ENCODE data around the gene STAG2.
A peak's percentile ranks its signal among the peaks of the same experiment; 100 is the strongest.
"Not testable (repeated sequence)": the region's sequence is repeated elsewhere in the genome, so short reads cannot be mapped to it uniquely, and the experiment has no call there.

The STAG2 gene

DNA sequence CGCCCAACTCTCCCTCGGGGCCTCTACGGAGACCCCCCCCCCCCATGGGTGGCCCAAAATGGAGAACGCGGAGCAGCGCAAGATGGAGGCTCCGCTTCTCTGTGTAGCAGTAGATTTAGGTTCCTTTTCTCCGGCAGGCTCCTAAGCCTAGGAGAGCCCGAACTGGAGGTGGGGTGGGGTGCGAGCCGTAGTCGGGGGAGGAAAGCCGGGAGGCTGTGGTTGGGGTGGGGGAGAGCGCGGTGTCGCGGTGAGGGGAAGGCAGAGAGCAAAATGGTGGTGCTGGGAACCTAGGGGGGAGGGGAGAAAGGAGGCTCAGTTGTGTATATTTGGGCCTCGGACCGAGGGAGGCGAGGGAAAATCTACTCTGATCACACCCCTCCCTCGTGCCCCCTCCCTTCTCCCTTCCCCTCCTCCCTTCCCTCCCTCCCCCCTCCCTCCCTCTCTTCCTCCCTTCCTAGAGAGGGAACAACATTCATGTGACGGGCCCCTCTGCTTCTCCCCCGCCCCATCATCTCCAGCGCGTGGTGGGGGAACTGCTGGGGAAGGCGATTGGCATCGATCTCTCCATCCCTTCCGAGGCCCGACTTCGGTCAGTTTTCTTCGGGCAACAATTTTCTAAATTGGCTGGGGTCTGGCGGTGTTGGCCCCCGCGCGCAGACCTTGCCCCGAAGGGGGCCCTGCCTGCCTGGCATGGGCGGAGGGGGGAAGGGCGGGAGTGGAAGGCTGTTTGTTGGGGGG is at the start of gene STAG2:
Gene STAG2 (plus strand): TSS at position 439 of the 738 bp plus-strand sequence. CDS start 60,922 bp downstream, outside the sequence.
- DNase-seq (ENCODE audit: low spot score) = peak; percentile 56

DNA sequence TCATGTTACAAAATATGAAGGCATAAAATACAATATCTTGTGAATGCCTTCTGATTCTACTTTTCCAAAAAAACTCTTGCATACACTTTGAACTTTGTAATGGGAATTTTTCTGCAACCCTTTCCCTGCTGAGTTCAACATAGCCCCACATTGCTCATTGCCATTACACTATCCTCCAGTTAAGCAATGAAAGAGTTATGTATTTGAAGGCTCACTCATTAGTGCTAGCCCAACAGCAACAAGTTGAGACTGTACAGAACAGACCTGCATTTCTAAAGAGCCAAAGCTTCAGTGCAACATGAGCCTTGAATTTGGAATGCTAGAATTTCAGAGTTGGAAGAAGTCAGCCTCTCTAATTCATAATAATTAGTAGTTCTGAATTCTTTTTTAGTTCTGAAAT is 44.4 kb upstream of the STAG2 start:
- DNase-seq (ENCODE audit: low spot score) = no peak

DNA sequence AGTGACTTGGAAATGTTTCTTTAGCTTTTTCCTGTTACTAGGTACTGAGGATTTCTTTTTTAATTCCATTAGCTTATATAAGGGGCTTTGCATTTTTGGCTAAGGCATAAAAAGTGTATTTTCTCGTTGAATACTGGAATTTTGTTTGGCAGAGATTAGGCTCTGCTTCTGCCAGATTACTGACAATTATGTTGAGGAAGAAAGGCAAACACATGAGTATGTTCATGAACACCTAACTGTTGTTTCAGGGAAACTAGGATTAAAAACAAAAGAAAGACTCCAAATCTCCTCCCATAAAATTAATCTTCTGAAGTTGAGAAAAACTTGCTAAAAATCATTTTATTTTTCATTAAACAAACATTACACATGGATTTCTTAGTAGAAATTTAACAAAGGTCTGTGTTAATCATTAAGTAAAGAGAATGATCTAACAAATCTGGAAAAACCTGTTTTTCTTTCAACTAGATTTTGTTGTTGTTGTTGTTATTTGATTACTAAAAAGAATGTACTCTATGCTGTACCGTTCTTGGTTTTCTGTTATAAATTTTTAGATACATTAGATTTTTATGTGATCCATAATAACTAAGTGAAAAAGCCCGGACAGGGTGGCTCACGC is 43.3 kb upstream of the STAG2 start:
- no peak for DNase-seq (ENCODE audit: low spot score)

DNA sequence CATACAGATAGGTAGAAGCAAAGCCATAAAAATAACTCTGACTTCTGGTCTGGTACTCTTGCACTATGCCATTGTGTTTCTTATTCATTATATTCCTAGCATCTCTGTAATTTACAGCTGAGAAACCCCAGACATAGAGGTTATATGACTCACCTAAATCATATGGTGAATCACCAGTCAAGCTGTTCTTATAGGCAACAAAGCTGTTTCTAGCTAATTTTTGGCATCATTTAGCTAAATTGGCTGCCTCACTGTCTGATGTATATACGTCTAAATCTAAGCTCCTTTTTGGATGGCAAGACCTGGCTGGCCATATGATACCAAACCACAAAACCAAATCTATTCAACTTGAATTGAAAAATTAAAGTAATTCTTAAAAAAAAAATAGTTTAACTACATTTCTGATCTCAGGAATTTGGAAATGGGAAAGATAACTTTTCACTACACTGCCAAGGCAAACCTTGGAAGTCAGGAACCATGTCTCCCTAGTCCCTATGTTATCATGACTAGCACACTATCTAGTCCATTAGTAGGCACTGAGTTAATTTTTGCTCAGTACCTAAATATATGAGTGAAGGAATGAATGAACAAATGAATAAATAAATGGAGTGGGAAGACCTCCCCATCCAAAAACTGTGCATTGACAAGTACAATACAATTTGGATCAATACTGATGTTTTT is 41.3 kb upstream of the STAG2 start:
- peak; percentile 28 for DNase-seq (ENCODE audit: low spot score)

DNA sequence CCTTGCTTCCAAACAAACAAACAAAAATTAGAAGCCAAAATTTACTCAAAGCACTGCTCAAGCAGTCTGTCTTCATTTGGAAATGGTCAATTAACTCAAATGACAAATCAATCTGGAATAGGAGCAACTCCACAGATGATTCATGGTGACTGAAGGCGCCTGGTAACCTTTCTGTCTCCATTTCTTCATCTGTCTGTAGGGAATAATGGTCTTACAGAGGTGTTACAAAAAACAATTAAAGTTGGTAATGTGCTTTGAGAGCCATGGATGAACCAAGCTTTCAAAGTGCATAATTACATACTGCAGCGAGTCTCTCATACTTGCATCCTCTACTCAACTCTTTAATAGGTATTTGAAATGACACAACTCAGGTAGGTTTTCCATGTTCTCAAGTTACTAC is 38.3 kb upstream of the STAG2 start:
- no peak for DNase-seq (ENCODE audit: low spot score)

DNA sequence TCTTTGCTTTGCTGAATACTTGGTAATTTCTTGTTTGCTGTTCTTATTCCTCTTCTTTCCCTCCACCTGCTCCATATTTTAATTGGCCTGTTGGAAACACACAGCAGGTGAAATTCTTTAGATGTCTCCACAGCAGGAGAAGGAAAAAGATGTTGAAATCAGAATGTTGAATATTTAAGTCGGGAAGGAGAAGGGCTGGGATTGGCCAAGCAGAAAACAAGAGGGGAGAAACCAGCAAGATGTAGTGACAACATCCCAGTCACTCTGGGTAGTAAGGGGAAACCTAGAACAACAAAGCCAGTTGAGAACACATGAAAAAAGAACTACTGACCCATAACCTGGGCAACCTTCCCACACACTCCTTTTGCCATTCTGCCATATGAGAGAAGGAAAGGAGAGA is 37.3 kb upstream of the STAG2 start:
- DNase-seq (ENCODE audit: low spot score) = no peak

DNA sequence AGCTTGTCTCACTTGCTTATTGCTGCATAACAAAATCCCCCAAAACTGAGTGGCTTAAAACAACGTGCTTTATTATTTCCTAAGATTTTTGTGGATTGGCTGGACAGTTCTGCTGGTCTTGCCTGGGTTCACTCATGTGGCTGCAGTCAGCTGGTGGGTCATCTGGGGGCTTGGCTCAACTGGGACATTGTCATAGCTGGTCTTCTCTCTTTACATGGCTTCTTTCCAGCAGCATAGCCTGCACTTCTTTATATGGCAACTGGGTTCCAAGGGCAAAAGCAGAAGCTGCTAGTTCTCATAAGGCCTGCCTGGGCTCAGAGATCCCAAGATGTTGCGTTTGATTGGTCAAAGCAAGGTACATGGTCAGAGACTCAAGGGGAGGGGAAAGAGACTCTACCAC is 33.7 kb upstream of the STAG2 start:
- no peak for DNase-seq (ENCODE audit: low spot score)

DNA sequence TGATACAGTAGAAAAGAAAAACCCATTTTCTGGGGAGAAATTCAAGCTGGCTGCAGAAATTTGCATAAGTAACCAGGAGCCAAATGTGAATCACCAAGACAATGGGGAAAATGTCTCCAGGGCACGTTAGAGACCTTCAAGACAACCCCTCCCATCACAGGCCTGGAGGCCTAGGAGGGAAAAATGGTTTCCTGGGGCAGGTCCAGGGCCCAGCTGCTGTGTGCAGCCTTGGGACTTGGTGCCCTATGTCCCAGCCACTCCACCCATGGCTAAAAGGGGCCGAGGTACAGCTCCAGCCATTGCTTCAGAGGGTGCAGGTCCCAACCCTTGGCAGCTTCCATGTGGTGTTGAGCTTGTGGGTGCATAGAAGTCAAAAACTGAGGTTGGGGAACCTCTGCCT is 29.5 kb upstream of the STAG2 start:
- DNase-seq (ENCODE audit: low spot score) = not testable (repeated sequence)

DNA sequence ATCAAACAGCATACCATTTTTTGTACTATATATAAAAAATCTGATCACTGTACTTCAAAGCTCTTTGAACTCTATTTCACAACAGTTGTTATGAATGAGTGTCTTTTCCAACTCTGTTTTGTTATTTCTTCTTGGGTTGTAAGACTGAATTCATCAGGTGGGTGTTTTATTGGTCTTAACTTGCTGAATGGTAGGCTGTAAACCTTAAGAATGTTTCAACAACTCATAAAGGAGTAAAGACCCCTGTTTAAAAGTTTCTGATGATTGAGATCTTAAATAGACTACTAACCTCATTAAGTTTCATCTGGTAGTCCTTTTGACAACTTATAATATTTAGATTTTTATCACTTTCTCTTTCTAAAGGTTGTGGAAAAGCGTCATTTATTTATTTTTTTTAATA is 18.4 kb upstream of the STAG2 start:
- DNase-seq (ENCODE audit: low spot score) = no peak

DNA sequence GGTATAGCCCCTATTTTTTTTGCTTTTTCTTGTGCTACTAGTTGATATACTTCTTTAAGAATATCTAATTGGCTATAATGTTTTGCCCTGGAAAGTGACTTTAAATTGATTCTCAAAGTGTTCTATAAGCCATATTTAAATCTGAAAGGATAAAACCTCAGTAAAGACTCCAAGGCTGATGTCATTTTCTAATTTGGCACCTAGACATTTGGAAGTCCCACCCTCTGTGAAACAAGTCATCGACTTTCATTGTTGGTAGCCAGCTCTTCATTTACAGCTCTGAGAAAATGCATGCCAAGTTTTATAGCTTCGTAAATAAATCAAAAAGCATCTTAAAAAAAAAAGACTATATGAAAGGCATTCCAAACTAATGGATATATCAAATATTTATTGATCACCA is 18.0 kb upstream of the STAG2 start:
- DNase-seq (ENCODE audit: low spot score) = no peak

DNA sequence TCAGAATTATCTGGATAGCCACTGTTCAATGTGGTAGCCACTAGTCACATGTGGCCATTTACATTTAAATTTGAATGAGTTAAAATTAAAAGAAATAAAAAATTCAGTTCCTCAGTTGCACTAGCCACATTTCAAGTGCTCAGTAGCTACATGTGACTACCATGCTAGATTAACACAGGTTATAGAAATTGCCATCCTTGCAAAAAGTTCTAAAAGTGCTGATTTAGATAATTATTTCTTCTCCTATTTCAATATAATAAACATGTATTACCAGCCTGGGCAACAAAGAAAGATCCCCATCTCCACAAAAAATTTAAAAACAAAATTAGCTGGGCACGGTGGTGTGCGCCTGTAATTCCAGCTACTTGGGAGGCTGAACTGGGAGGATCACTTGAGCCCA is 11.7 kb upstream of the STAG2 start:
- DNase-seq (ENCODE audit: low spot score) = no peak

DNA sequence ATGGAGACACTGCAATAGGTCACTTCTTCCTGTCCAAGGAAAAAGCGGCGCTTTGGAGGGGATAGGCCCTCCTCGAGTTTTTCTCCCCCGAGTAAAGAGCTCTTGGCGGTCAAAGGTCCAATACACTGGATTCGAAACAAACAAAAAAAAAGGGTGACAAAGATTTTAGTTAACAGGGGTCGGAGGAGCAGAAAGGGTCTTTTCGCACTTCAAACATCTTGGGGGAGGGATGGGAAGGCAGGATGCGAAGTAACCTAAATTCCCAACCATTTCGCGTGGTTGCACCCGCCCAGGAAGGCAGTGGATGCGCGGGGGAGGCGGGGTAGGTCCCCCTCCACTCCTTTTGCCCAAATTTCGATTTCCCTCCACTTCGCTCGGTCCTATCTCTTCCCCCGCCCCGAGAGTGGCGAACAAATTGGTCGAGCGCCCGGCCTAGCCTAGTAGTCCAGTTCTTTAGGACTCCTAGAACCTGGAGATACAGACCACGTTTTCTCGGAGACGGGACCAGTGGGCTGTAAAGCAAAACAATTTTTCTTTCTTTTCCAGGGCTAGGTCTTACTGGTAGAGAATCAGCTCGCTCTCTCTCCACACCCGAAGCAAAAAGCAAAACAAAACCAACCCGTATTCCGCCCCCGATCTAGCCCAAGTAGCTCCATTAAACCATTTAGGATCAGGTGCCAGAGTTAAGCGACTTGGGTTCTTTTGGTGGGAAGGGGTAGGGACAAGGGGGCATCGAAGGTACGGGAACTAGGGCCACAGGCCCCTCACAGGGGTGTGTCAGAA is 2.0 kb upstream of the STAG2 start:
- peak; percentile 32 for DNase-seq (ENCODE audit: low spot score)

DNA sequence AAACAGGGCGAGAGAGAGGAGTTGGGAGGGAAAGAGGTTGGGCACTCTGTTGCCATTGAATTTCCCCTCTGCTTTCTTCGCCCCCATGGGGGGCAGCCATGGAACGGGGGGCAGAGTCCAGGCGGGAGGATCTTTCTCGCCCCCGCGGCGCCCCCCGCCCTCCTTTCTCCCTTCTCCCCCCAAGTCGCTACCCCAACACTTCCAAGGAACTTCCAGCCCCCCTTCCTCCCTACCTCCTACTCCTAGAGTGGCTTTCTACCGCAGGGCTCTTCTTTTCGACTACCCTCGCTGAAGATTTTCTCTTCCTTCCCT is 594 bp upstream of the STAG2 start:
- DNase-seq (ENCODE audit: low spot score) = no peak

DNA sequence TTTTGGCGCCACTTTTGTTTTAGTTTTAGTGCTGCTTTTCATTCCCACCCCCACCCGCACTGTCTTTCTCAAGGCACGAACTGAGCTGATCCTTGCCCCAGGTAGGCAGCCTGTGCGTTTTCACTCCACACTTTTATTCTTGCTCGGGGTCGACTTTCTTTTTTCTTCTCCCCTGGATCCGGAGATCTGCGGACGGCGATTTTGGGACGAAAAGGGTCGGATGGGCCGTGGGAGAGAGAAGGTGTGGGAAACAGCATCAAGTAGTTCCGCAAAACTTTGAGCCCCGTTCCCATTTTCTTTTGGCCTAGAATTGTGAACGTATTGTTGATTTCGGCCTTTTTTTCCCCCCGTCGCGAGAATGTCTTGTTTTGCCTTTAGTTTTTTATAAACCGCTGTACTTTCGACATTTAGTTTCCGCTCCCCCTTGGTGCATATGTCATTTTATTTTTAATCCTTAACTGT is 531 bp downstream of the STAG2 start:
- peak; percentile 5 for DNase-seq (ENCODE audit: low spot score)

DNA sequence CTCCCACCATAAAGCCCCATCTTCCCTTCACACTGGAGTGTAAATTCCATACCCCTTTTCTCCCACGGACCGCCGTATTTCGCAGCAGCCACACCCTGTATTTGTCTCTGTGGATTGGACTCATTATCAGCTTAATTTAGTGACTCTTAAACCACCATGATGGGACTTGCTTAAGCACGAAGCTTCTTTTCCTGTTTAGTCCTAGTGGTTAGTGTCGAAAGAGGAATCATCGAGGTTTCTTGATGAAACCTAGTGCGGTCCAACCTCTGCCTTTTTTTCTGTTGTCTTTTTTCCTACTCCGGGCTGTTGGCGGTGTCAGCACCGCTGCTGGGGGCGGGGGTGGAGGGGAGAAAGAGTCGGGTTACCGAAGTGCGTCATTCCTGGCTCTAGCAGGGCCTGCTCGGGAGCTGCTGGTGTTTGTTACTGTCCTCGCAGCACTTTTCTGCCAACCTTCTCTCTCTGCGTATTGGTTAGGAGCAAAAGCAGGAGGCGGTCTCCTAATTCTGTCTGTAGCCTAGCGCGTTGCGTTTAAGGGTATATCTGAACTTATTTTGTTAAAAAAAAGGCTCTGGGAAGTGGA is 1.4 kb downstream of the STAG2 start:
- DNase-seq (ENCODE audit: low spot score) = peak; percentile 86

DNA sequence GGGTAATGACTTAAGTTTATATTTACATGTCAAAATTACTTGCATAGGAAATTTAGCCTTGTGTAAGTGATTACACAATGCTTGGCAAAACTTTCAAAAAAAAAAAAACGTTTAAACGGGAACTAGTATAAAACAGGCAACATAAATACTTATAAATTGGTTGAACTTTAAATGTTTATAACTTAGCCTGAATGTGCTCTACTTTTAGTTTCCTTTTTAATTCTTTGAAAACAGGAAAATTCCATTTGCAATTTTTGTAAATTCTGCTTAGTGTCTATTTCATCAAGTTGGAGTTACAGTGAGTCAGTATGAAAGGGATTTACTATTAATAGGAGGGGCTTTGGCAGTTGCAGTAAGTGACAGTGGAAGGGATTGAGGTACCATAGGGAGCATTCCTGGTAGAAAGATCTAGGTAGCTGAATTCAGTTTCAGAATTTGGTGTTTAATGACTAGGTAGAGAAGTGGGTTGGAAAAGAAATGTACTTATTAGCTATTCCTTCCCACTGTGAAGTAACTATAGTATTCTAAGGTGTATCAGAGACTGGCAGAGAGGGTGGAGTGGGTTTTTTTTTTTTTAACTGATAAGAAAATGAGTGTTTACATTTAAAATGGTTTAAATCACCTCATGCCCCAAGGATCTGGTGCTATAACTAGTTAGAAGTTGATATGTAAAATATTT is 2.8 kb downstream of the STAG2 start:
- DNase-seq (ENCODE audit: low spot score) = no peak

DNA sequence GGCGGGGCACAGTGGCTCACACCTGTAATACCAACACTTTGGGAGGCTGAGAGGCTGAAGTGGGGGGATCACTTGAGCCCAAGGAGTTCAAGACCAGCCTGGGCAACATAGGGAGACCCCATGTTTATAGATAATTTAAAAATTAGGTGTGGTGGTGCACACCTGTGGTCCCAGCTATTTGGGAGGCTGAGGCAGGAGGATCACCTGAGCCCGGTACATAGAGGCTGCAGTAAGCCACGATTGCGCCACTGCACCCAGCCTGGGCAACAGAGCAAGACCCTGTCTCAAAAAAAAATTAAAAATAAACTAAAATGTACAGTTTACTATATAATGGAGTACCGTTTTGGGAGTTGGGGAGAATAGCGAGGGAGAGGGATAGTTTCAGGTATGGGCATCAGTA is 4.2 kb downstream of the STAG2 start:
- no peak for DNase-seq (ENCODE audit: low spot score)

DNA sequence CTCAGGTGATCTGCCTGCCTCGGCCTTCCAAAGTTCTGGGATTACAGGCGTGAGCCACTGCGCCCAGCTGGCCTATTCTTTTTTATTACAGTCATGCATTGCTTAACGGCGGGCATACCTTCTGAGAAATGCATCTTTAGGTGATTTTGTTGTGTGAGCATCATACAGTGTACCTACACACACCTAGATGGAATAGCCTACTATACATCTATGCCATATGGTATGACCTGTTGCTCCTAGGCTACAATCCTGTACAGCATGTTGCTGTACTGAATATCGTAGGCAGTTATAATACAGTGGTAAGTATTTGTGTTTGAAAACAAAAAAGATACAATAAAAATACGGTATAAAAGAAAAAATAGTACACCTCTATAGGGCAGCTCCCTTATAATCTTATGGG is 6.0 kb downstream of the STAG2 start:
- DNase-seq (ENCODE audit: low spot score) = no peak

DNA sequence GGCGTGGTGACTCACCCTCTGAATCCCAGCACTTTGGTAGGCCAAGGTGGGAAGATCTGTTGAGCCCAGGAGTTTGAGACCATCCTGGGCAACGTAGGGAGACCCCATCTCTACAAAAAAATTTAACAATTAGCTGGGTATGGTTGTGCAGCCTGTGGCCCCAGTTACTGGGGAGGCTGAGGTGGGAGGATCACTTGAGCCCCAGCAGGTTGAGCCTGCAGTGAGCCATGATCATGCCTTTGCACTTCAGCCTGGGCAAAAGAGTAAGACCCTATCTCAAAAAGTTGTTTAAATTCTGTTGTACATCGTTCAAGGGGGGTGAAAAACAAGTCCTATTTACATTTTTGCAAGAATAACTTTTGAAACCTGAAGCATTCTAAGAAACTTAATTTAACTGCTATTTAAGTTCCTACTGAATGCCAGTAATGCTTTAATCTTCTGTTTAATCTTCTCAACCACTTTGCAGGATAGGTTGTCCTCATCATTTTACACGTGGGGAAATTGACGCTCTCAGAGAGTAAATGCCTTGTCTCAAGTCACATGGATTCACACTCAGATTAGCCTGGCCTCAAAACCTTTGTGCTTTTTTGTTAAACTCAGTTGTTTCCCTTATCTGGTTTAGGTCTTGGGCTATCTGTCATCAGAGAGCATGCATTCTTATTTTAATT is 7.0 kb downstream of the STAG2 start:
- no peak for DNase-seq (ENCODE audit: low spot score)

DNA sequence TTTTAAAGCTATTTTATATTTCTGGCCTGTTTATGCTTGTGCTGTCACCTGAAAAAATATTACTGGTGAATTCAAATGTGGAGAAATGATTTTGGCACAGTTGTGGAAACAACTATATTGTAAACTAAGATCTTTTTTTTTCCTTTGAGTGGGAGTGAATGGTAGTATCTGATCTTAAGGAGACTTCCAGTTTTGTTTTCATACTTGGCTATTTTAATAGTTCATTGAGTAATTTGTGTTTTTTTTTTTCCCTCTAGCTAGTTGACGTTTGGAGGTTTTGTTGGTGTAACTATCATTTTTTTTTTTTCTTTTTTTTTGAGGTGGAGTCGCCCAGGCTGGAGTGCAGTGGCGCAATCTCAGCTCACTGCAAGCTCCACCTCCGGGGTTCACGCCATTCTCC is 10.5 kb downstream of the STAG2 start:
- no peak for DNase-seq (ENCODE audit: low spot score)

DNA sequence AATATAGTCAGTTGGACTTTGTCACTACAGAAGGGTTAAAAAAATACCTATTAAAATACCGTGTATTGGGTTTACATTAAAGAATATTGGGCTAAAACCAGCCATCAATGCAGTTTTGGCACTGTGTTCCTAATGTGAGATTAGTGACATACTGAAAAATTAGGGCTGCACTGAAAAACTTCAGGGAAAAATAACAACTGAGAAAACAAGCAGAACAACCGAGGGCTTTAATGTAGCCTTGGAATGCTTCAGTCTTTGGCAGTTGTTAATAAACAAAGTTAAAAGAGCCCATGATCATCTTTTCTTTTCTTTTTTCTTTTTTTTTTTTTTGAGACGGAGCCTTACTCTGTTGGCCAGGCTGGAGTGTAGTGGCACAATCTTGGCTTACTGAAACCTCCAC is 12.4 kb downstream of the STAG2 start:
- no peak for DNase-seq (ENCODE audit: low spot score)

Data from AG20443 (cell line).